Renal pelvis (tissue), 4 donors: ENCODE results near the gene IFT80. TPM values are rescaled to one million over a fixed set of nuclear protein-coding genes. Genes with fewer than 3 reads are reported as not detected.
"Not testable (repeated sequence)": the region's sequence is repeated elsewhere in the genome, so short reads cannot be mapped to it uniquely, and the experiment has no call there.

Source experiments
- DNase-seq: peaks from one replicate; pipeline ENCODE4 v3.0.0-alpha.2; 2013
- polyA plus RNA-seq, 3 donors: library from polyadenylated mRNA; unstranded; fragments of 120-200 nt; gene quantifications; one replicate each; pipeline ENCODE4 v1.2.1, GENCODE V29; 2013; ENCODE audit not compliant: insufficient read length in 3 of 3

IFT80 gene
- polyA plus RNA-seq, 3 donors: 46.3 to 67.5 (median 66.8) TPM

- DNase-seq: no peak
Measured at GRCh38 chr3:160370987-160371857, 27.8 kb downstream of the IFT80 start.

GRCh38 chr3:160369784-160370183 is 29.2 kb downstream of the IFT80 start:
- DNase-seq: no peak

- DNase-seq: no peak
Measured at GRCh38 chr3:160368804-160369203, 30.2 kb downstream of the IFT80 start.

- no peak for DNase-seq
Measured at GRCh38 chr3:160365869-160366522, 33.0 kb downstream of the IFT80 start.

GRCh38 chr3:160362896-160363295 is 36.1 kb downstream of the IFT80 start:
- not testable (repeated sequence) for DNase-seq

- DNase-seq: no peak
Measured at GRCh38 chr3:160355826-160356225, 43.2 kb downstream of the IFT80 start.

- DNase-seq: no peak
Measured at GRCh38 chr3:160346511-160346910, 52.5 kb downstream of the IFT80 start.

- DNase-seq: peak; percentile 8
Measured at GRCh38 chr3:160343132-160343531, 55.9 kb downstream of the IFT80 start.

- no peak for DNase-seq
Measured at GRCh38 chr3:160340351-160340750, 58.7 kb downstream of the IFT80 start.

- no peak for DNase-seq
Measured at GRCh38 chr3:160331127-160331937, 67.7 kb downstream of the IFT80 start.

GRCh38 chr3:160330690-160331089 is 68.3 kb downstream of the IFT80 start:
- DNase-seq: no peak

GRCh38 chr3:160330109-160330508 is 68.9 kb downstream of the IFT80 start:
- DNase-seq: no peak

GRCh38 chr3:160326286-160326685 is 72.7 kb downstream of the IFT80 start:
- DNase-seq: not testable (repeated sequence)

- DNase-seq: not testable (repeated sequence)
Measured at GRCh38 chr3:160321821-160322220, 77.2 kb downstream of the IFT80 start.

- no peak for DNase-seq
Measured at GRCh38 chr3:160319322-160319721, 79.7 kb downstream of the IFT80 start.

- DNase-seq: no peak
Measured at GRCh38 chr3:160314995-160315394, 84.0 kb downstream of the IFT80 start.

- no peak for DNase-seq
Measured at GRCh38 chr3:160312014-160312624, 86.9 kb downstream of the IFT80 start.

- DNase-seq: no peak
Measured at GRCh38 chr3:160302806-160303205, 96.2 kb downstream of the IFT80 start.

- no peak for DNase-seq
Measured at GRCh38 chr3:160296591-160296990, 102.4 kb downstream of the IFT80 start.

GRCh38 chr3:160291909-160292299 is 107.1 kb downstream of the IFT80 start:
- DNase-seq: no peak

- DNase-seq: no peak
Measured at GRCh38 chr3:160291290-160291908, 107.6 kb downstream of the IFT80 start.
